GM12872 (cell line): Measurements from ENCODE around the gene CHCHD6.

Source experiments
- CTCF ChIP-seq: IDR thresholded peaks from 3 replicates; pipeline ENCODE4 v1.5.1; 2011; ENCODE audit warnings: low read depth, mild to moderate bottlenecking, low read length, moderate library complexity; ENCODE audit not compliant: insufficient read depth

Gene CHCHD6

GRCh38 chr3:126916546-126916945, 212.5 kb downstream of the CHCHD6 start:
- no peak for TF ChIP-seq CTCF

- no peak for TF ChIP-seq CTCF
Observed at GRCh38 chr3:126917232-126917804, 213.3 kb downstream of the CHCHD6 start.

GRCh38 chr3:126918355-126918821, 214.3 kb downstream of the CHCHD6 start:
- no peak for TF ChIP-seq CTCF

- no peak for TF ChIP-seq CTCF
Observed at GRCh38 chr3:126921085-126921824, 217.2 kb downstream of the CHCHD6 start.

- TF ChIP-seq CTCF: no peak
Observed at GRCh38 chr3:126922466-126922865, 218.4 kb downstream of the CHCHD6 start.

- no peak for TF ChIP-seq CTCF
Observed at GRCh38 chr3:126923423-126923822, 219.4 kb downstream of the CHCHD6 start.

GRCh38 chr3:126923895-126924294, 219.9 kb downstream of the CHCHD6 start:
- no peak for TF ChIP-seq CTCF
